GM18858 (cell line): ENCODE data around the gene TCF3.

Experiments used
- ATAC-seq: cut with Tn5 transposase; IDR thresholded peaks from one replicate; pipeline ENCODE4 v1.9.1; 2021; ENCODE audit not compliant: unreplicated experiment

TCF3 gene

DNA sequence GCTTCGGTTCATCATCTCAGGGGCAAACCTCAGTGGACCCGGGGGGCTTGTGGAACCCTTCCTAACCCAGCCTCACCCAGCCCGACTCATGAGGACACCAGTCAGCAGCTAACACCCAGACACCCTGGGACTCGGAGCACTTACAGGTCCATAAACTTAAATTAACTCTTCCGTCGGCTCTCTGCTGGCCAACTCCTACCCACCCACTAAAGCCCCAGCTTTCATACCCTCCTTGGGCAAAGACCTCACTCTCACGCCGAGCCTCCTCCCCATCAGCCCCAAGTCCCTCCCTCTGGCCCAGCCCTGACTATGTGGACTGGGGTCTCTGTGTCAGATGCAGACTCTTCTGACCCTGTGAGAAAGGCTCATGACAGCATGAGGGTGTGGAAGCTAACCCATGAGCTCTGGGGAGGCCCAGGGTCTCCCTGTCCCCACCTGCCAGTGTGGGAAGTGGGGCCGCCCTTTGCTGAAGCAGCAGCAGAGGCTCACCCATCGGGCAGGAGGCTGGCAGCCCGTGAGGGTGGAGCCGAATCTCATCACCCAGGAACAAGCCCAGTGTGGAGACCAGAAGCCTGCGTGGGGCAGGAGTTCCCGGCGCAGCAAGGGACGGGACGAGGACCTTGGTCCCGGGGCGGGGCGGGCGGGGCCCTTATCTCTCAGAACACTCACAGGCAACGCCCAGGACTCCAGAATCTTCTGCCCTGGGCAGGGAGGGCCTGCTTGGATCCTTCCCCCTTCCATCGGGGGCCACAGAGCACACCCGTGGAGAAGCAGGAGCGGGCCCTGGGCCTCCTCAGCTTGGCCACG is 19.8 kb downstream of the TCF3 start:
- ATAC-seq: no peak

DNA sequence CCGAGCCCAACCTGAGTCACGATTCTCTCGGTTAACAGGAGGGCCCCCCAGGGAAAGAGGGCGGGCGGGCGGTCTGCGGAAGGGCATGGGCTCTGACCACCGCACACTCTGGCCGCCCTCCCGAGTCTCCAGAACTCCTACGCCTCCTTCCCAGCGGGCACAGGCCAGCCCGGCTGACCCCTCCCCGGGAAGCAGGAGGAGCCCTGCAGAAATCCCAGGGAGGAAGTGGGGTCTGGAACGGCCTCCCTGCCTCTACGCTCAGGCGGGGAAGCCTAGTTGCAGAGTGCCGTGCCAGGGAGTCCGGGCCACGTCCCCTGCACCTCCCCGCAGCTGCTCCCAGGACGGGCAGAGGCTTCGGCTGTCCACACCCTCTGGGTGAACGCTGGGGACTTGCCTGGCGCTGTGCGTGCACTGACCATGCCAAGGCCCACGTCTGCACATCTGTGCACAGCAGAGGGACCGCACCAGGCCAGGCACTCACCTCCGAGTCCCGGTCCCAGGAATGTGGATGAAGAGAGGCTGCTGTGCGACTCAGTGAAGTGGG is 20.8 kb downstream of the TCF3 start:
- no peak for ATAC-seq

DNA sequence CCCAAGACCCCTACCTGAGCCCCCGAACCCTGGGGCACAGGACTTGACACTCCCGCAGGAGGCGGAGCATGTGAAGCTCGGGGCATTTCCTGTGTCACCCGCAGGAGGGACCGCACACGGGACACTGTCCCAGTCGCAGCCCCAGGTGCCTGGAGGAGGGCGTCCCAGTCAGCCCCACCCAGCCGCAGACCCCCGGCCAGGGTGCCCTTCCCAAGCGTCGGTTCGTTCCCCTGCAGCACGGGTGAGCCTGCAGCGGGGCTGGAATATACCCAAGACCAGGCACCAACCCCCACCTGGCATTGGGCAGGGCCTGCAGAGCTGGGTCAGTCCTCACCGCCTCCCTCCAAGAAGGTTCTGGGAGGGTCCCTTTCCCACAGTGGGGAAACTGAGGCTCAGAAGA is 21.6 kb downstream of the TCF3 start:
- no peak for ATAC-seq

DNA sequence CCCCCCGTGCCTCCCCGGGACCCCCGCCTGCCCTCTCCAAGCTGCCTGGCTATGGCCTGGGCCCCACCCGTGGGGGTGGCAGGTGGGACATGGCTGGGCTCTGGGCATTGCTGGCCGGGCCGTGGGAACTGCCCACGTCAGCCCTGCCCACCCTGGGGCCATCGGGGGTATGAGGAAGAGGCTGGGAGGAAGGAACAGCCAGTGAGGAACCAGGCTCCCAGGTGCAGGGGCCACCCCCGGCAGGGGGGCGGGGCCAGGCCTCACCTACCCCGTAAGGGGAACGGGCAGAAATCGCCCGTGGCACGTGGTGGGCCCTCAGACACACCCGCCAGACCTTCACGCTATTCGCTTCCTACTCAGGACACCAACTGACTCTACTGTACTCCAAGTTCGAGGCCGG is 22.4 kb downstream of the TCF3 start:
- ATAC-seq: no peak

DNA sequence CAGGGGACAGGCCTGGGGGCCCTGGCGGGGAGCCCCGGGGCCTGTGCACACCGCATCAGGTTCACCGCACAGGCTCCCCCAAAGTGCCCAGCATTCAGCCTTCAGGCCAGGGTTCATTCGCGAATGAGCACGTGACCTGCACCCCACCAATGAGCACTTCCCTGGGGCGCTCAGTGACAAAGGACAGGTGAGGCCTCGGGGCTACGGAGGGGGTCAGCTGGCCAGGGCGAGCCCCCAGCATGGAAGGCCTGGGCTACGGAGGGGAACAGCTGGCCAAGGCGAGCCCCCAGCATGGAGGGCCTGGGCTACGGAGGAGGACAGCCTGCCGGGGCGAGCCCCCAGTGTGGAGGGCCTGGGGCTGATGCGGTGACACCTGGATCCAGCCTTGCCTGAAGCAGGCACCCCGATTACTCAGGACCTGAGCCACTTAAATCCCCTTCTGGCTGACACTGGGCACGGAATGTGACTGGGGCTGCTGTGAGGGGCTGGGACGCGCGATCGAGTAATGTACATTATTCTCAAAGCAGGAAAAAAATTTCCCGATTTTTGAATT is 23.1 kb downstream of the TCF3 start:
- ATAC-seq: no peak

DNA sequence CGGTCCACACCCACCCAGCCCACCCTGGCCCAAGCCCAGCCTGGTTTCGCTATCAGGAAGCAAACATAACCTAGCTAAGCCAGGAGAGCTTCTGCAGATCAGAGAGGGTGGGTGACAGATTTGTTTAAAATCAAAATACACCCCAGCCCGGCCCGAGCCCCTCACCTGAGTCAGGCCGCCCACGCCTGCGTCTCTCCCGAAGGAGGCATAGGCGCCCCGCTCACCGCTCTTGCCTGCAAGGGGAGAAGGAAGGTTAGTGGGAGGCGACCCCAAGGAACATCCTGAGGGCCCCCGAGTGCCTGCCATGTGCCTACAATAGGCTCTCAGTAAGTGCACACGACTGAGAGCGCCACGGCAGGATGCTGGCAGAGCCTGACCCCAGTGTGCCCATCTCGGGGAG is 25.2 kb downstream of the TCF3 start:
- ATAC-seq: no peak

DNA sequence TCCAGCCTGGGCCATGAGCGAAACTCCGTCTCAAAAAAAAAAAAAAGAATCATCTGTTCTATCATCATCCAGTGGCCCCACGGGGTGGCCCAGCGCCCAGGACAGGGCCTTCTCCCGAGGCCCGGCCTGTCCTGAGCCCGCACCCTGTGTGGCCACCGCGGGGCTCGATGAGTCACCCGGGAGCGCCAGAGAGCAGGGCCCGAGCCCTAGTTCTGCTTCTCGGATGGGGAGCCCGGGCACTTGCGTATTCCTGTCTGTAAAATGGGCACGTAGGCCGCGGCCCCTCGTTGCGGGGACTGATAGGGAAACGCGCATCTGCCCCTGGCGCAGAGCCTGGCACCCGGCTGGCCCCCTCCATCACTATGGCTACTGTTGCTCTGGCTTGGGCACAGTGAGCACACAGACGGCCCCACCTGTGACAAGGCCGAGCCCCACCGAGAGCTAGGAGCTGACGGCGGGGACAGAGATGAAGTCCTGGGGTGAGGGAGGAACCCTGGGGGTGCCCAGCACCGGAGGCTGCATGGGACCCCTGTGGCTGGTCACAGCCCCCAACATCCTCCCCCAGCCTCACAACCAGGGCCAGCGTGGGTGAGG is 25.9 kb downstream of the TCF3 start:
- ATAC-seq: no peak

DNA sequence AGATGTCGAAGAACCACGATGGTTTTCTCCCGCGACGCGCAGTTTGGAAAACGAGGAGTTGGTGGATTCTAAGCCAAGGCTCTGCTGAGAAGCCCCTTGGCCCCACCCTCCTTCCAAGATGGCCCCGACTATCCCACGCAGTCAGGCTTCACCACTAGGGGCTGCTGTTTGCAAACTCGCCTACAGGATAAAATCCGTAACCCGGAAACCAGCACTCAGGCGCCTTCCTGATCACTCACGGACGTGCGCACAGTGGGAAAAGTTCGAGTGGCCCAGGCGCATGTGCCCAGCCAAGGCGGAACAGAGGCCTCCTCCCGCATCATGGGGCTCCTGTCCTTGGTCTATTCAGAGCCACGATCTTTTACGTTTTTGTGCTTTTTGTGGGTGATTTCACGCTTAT is 28.0 kb downstream of the TCF3 start:
- ATAC-seq: no peak

DNA sequence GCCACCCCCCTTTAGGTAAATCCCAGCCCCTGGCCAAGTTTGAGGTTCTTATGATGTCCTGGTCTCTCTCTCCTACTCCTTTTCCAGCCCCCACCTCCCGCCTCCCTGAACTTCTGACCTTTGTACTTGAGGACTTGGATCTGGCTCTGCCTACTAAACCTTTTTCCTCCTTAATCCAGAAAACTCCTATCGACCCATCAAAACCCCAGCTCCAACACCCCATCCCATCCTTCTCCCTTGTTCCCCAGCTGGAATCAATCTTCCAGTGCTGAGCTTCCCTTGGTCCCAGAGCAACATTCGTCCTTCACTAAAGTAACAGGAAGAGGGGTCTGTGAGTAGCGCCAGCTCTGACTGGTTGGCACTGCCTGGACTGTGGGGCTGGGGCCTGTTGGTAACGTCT is 29.9 kb downstream of the TCF3 start:
- ATAC-seq: no peak

DNA sequence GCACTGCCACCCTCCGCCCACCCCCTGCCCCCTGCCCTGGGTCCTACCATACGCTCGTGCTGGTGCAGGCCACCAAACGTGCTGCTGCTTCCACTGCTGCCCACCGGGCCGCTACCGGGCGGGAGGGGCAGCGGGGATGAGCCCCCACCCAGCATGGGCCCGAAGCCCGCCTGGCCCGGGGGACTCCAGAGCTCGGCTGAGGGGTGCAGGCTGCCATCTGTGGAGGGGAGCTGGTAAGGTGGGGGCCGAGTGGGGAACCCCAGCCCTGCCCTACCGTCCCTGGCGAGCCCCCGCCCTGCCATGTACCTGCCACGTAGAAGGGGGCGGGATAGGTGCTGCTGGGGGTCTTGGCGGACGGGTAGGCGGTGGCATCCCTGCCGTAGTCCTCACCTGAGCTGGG is 30.4 kb downstream of the TCF3 start:
- ATAC-seq: no peak

DNA sequence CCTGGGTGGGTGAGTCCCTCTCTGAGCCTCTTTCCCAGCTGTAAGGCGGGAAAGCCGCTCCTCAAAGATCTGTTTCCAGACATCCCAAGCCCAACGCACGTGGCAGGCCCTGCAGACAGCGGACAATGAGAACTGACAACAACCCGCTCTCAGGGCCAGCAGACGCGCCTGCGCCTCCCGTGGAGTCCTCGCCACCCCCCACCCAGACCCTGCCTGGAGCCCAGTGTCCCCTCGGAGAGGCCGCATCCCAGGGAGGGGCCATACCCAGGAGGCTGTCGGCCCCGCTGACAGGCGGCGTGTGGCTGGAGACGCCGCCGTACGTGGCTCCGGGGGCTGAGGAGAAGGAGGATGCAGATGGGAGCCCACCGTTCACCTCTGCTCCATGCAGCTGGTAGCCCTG is 30.8 kb downstream of the TCF3 start:
- ATAC-seq: no peak

DNA sequence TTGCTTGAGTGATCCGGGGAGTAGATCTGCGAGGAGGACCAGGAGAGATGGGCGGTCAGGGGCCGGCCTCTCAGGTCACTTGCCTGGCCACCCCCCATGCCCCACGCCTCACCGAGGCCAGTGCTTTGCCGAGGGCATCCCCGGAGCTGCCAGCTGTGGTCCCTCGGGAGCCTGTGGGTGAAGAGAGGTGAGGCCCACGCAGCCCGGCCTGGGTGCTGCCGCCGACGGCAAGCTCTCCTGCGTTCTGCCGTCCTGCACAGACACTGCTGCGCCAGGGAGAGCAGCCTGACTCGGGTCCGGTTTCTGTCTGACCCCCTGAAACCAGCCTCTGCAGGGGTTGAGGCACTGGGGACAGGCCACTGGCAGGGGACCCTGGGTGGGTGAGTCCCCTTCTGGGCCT is 31.4 kb downstream of the TCF3 start:
- no peak for ATAC-seq

DNA sequence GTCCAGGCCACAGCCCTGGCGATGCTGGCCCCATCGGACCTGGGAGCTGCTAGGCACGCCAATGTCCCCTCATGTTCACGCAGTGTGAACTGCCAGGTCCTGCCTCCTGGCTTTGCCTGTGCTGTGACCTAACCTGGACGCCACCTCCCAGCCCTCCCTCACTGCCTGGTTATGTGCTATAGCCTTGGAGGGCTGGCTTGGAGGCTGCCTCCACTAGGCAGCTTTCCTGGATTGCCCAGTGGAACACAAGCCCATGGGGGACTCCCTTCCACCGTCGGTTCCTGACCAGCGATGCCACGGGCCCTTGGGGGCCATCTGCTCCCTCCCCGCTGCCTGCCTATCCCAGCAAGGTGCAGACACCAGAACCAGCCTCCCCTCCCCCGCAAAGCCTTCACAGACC is 31.9 kb downstream of the TCF3 start:
- no peak for ATAC-seq

DNA sequence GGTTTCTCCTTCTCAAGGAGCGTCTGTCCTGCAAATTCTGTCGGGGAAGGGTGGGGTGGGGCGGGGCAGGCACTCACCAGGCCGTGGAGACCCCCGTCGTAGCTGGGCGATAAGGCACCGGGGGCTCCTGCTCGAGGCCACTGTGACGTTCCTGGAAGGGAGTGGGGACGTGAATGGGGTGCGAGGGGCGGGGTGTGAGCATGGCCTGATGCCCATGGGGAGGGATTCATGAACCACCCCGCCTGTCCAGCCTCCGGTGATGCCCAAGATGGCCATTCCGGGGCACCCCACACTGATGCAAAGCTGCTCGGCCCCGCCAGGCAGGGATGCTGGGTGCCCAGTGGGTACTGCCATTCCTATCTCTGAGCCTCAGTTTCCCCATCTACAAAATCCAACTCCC is 32.7 kb downstream of the TCF3 start:
- no peak for ATAC-seq

DNA sequence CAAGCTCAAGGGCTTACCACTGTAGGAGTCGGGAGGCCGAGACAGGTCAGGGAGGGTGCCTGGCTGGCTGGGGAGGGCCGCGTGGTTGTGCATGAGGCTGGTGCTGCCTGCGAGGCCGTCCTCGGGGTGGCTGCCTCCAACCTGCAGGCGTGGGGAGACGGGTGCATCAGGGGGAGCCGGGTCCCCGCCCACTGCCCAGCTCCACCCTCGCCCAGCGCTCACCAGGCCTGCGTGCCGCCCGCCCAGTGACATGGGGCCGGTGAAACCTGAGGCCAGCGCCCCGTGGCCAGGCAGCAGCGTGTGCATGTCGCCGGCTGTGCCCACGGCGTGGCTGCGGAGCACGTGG is 33.3 kb downstream of the TCF3 start:
- no peak for ATAC-seq

DNA sequence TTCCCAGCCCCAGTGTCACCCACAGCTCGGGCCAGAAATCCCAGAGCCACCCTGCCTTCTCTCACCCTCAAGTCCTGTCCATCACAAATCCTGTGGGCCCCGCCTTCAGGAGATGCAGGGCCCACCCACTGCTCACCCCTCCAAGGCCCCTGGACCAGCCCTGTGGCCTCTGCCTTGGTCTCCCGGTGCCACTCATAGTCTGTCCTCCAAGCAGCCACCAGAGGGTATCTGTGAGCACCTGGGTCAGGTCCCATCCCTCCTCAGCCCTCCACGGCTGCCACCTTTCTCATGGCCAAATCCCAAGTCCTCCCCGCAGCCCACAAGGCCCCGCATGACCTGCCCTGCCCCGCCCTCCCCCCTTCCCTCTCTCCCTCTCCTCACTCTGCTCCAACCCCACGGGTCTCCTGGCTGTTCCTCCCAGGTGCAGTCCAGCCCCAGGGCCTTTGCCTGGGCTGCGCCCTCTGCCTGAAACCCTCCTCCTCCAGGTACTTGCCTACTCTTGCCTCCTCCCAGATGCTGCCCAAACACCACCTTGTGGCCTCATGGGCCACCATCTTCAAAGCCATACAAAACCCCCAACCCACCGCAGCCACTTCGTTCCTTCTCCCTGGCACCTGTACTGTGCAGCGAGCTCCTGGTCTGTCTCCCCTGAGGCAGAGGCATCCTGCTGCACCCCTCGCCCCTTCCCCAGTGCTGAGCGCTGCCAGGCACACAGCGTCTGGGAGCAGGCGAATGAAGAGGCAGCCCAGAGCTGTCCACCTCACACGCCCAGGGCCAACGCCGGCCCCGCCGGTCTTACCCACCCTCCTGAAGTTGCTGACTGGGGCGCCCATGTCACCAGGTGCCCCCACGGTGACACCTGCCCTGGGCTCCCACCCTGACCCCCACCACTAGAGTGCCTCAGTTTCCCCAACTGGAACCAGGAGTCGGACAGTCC is 34.0 kb downstream of the TCF3 start:
- no peak for ATAC-seq

DNA sequence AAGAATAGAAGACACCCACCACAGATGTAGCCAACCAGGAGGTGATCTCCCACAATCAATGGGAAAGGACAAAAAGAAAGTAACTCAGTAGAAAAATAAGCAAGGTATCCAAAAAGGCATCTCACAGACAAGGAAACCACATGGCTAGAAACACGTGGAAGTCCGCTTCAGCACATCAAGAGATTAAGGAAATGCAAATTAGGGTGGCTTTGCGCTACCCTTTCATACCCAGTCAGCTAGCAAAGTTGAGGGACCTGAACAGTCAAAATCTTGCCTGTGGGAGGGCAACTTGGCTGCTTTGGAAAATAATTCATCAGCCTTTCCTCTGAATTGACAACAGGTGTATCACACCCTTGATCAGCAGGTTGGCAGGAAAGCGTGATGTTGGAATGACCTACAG is 35.5 kb downstream of the TCF3 start:
- no peak for ATAC-seq

DNA sequence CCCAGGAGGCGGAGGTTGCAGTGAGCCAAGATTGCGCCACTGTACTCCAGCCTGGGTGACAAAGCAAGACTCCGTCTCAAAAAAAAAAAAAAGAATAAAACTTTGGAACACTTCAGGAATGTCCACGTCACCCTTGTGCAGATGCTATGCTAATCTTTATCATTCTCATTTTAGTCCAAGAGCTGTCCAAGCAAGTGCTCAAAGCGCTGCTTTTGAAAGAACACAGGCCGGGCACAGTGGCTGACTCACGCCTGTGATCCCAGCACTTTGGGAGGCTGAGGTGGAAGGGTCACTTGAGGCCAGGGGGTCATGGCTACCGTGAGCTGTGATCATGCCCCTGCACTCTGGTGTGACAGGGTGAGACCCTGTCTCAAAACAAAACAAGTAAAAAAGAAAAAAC is 36.0 kb downstream of the TCF3 start:
- ATAC-seq: no peak

DNA sequence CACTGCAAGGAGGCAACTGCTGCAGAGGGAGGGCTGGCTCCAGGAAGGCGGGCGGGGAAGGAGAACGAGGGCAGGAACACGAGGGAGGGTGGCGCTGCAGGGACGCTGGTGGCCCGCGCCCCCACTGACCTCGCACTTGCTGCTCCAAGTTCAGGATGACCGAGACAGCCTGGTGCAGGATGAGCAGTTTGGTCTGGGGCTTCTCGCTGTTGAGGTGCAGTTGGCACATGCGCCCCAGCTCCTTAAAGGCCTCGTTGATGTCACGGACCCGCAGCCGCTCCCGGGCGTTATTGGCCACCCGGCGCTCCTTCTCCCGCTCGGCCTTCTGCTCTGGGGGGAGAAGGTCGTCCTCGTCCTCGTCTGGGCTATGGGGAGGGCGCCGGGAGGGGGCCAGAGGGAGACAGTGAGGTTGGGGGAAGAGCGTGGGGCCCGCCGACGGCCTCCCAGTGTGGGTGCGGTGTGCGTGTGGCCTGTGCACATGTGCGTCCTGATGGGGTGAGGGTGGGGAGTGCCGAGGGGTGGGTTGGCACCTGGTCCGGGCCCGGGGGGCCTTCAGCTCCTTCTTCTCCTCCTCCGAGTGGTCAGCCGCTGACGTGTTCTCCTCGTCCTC is 37.2 kb downstream of the TCF3 start:
- ATAC-seq: no peak

DNA sequence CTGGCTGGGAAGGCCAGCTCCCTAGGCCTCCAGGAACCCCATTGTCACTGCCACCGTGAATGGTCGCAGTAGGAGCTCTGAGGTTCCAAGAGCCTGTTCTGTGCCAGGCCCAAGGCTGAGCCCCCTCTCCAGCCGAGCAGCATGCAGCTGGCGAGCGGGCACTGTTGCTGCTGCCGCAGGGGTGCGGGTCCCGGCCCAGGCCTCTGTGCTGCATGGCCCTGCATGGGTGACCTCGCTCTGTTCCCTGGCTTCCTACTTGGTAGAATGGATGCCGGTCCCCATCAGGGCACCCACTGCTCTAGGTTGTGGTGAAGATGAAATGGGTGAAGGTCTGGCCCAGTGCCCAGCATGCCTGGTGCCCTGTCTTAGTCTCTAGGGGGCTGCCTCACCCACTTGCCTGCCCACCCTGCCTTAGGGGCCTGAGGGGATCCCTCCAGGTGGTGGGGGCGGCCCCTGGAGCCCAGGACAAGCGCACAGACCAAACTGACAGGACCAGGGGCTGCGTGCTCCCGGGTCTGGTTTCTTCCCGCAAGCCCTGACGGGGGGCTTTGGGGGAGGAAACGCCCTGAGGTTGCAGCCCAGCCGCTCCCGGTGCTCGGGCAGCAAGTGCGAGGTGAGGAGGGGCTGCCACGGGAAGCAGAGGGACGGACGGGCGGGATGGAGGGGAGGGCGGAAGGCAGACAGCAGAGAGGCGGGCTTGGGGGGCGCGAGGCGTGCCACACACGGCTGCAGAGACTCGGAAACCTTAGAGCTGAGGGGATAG is 38.4 kb downstream of the TCF3 start:
- ATAC-seq: no peak
